ENCODE measurements around the gene ALPP. TPM values are rescaled to one million over a fixed set of nuclear protein-coding genes. Genes with fewer than 3 reads are reported as not detected.
"Not testable (repeated sequence)": the region's sequence is repeated elsewhere in the genome, so short reads cannot be mapped to it uniquely, and the experiment has no call there.

ALPP gene
- total and polyA plus RNA-seq, 2 donors (not counting 1 experiment from before 2014, with no cell fraction given) = not detected

GRCh38 chr2:232382331-232383225, 4.0 kb downstream of the ALPP start:
- no peak overlapping the region for H3K27ac ChIP-seq (ENCODE audit: low read length in 2 of 2)
- POLR2A ChIA-PET = no interaction called here
- no peak for ATAC-seq (ENCODE audit: low read depth)
- no peak overlapping the region for H3K4me2 ChIP-seq (replicated peaks; ENCODE audit: low read depth, low read length, poor library complexity, severe bottlenecking)
- H3K27ac Mint-ChIP-seq = no peak overlapping the region
- no peak overlapping the region for H2AFZ ChIP-seq (ENCODE audit: insufficient read depth, low read depth, low read length, poor library complexity, severe bottlenecking)
- peaks cover 19% of the 10 kb centered on the region for H3K4me1 Mint-ChIP-seq
- DNase-seq = no peak
- H3K9me3 ChIP-seq (ENCODE audit: control extremely low read depth in 1 of 3, control insufficient read depth in 2 of 3, insufficient read depth in 1 of 3, low read length in 2 of 3) = peaks cover 0 to 19% (median 0%) of the 10 kb centered on the region in 3 donors
- CTCF ChIA-PET = no interaction called here
- H3K27me3 Mint-ChIP-seq = peaks cover 19% of the 10 kb centered on the region
- 90% methylated on average over 12 of the region's 18 CpGs for WGBS (ENCODE audit: insufficient coverage)
- TF ChIP-seq CTCF (IDR thresholded peaks at IDR 0.05) (no peak), EZH2 (IDR thresholded peaks at IDR 0.05; ENCODE audit: borderline replicate concordance, insufficient read depth, low read depth, low read length, poor library complexity, severe bottlenecking) (no peak)
- no peaks in the 10 kb centered on the region for H4K20me1 ChIP-seq (ENCODE audit: control insufficient read depth, insufficient read depth, low read length, poor library complexity, severe bottlenecking)
- H3K27me3 ChIP-seq (replicated peaks in 1 of 4; ENCODE audit: control extremely low read depth in 1 of 4, control insufficient read depth in 3 of 4, insufficient read depth in 4 of 4, low read length in 3 of 4) = peaks cover 0 to 17% (median 3%) of the 10 kb centered on the region in 4 experiments
- no peak overlapping the region for H3K4me3 ChIP-seq (ENCODE audit: control extremely low read depth in 1 of 5, extremely low read depth in 1 of 5, insufficient read depth in 1 of 5, low read depth in 2 of 5, low read length in 4 of 5)
- H3K79me2 ChIP-seq (ENCODE audit: control insufficient read depth, insufficient read depth, low read length) = no peaks in the 10 kb centered on the region
- intact Hi-C loops (cut with micrococcal nuclease) = no loop called here
- H3K4me3 Mint-ChIP-seq = no peak overlapping the region
- H3K9ac ChIP-seq (ENCODE audit: low read length) = no peak overlapping the region
- peaks cover 11 to 15% of the 10 kb centered on the region in 2 donors for H3K4me1 ChIP-seq (ENCODE audit: control insufficient read depth in 2 of 2, insufficient read depth in 2 of 2, low read length in 2 of 2)
- H3K36me3 ChIP-seq (replicated peaks in 1 of 2; ENCODE audit: control extremely low read depth in 1 of 2, control insufficient read depth in 1 of 2, extremely low read depth in 1 of 2, insufficient read depth in 2 of 2, low read length in 1 of 2) = no peaks in the 10 kb centered on the region
- H3K9me3 Mint-ChIP-seq (ENCODE audit: insufficient read depth) = no peaks in the 10 kb centered on the region

DNA sequence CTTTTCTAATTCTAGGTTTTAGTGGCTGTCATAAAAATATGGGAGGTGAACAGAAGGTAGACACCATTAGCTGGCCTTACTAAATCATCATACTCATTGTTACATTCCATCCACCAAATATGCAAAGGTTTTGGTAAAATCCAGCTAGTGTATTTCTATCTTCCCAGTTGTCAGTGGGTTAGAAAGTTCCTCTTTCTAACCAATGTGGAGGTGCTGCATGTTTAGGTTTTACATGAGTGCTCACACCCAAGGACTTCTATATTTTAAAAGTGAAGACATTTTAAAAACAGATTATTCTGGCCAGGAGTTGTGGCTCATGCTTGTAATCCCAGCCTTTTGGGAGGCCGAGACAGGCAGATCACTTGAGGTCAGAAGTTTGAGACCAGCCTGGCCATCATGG, 5.9 kb downstream of the ALPP start:
- POLR2A ChIA-PET = no interaction called here
- no peak for TF ChIP-seq EZH2 (IDR thresholded peaks at IDR 0.05; ENCODE audit: borderline replicate concordance, insufficient read depth, low read depth, low read length, poor library complexity, severe bottlenecking)
- no peak for TF ChIP-seq CTCF (IDR thresholded peaks at IDR 0.05)
- H3K79me2 ChIP-seq (ENCODE audit: control insufficient read depth, insufficient read depth, low read length) = no peaks in the 10 kb centered on the region
- CTCF ChIA-PET = no interaction called here
- H3K27me3 Mint-ChIP-seq = peaks cover 24% of the 10 kb centered on the region
- no peak overlapping the region for H3K27ac ChIP-seq (ENCODE audit: low read length in 2 of 2)
- peaks cover 11 to 15% of the 10 kb centered on the region in 2 donors for H3K4me1 ChIP-seq (ENCODE audit: control insufficient read depth in 2 of 2, insufficient read depth in 2 of 2, low read length in 2 of 2)
- H3K9ac ChIP-seq (ENCODE audit: low read length) = no peak overlapping the region
- no peak overlapping the region for H3K27ac Mint-ChIP-seq
- H2AFZ ChIP-seq (ENCODE audit: insufficient read depth, low read depth, low read length, poor library complexity, severe bottlenecking) = no peak overlapping the region
- ATAC-seq (ENCODE audit: low read depth) (no peak), DNase-seq (no peak)
- no peaks in the 10 kb centered on the region for H3K36me3 ChIP-seq (replicated peaks in 1 of 2; ENCODE audit: control extremely low read depth in 1 of 2, control insufficient read depth in 1 of 2, extremely low read depth in 1 of 2, insufficient read depth in 2 of 2, low read length in 1 of 2)
- no peaks in the 10 kb centered on the region for H4K20me1 ChIP-seq (ENCODE audit: control insufficient read depth, insufficient read depth, low read length, poor library complexity, severe bottlenecking)
- peaks cover 19% of the 10 kb centered on the region for H3K4me1 Mint-ChIP-seq
- H3K9me3 ChIP-seq (ENCODE audit: control extremely low read depth in 1 of 3, control insufficient read depth in 2 of 3, insufficient read depth in 1 of 3, low read length in 2 of 3) = peaks cover 0 to 27% (median 0%) of the 10 kb centered on the region in 3 donors
- peaks cover 0 to 17% (median 3%) of the 10 kb centered on the region in 4 experiments for H3K27me3 ChIP-seq (replicated peaks in 1 of 4; ENCODE audit: control extremely low read depth in 1 of 4, control insufficient read depth in 3 of 4, insufficient read depth in 4 of 4, low read length in 3 of 4)
- H3K4me2 ChIP-seq (replicated peaks; ENCODE audit: low read depth, low read length, poor library complexity, severe bottlenecking) = no peak overlapping the region
- H3K4me3 ChIP-seq (ENCODE audit: control extremely low read depth in 1 of 5, extremely low read depth in 1 of 5, insufficient read depth in 1 of 5, low read depth in 2 of 5, low read length in 4 of 5) = no peak overlapping the region
- no peaks in the 10 kb centered on the region for H3K9me3 Mint-ChIP-seq (ENCODE audit: insufficient read depth)
- intact Hi-C loops (cut with micrococcal nuclease) = no loop called here
- H3K4me3 Mint-ChIP-seq = no peak overlapping the region
- 80% methylated on average over 1 of the region's 1 CpG for WGBS (ENCODE audit: insufficient coverage)

DNA sequence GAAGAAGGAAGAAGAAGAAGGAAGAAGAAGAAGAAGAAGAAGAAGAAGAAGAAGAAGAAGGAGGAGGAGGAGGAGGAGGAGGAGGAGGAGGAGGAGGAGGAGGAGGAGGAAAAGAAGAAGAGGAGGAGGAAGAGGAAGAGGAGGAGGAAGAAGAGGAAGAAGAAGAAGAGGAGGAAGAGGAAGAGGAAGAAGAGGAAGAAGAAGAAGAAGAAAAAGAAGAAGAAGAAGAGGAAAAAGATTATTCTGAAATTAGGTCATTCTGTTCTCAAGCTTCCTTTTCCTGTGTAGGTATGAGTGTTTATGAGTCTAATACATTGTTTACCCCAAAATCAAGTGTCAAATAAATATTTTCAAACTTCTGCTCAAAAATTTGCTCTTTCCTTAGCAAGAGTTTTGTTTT, 6.5 kb downstream of the ALPP start:
- H3K4me3 Mint-ChIP-seq; H3K4me2 ChIP-seq (replicated peaks; ENCODE audit: low read depth, low read length, poor library complexity, severe bottlenecking); POLR2A ChIA-PET; H2AFZ ChIP-seq (ENCODE audit: insufficient read depth, low read depth, low read length, poor library complexity, severe bottlenecking); H3K4me3 ChIP-seq (ENCODE audit: control extremely low read depth in 1 of 5, extremely low read depth in 1 of 5, insufficient read depth in 1 of 5, low read depth in 2 of 5, low read length in 4 of 5); H3K27ac Mint-ChIP-seq; DNase-seq; H3K9me3 Mint-ChIP-seq (ENCODE audit: insufficient read depth); ATAC-seq (ENCODE audit: low read depth); H3K27ac ChIP-seq (ENCODE audit: low read length in 2 of 2); H3K79me2 ChIP-seq (ENCODE audit: control insufficient read depth, insufficient read depth, low read length); H3K9ac ChIP-seq (ENCODE audit: low read length); intact Hi-C loops (cut with micrococcal nuclease); H4K20me1 ChIP-seq (ENCODE audit: control insufficient read depth, insufficient read depth, low read length, poor library complexity, severe bottlenecking); CTCF ChIA-PET; H3K36me3 ChIP-seq (replicated peaks in 1 of 2; ENCODE audit: control extremely low read depth in 1 of 2, control insufficient read depth in 1 of 2, extremely low read depth in 1 of 2, insufficient read depth in 2 of 2, low read length in 1 of 2): not testable (repeated sequence)
- Mint-ChIP-seq H3K27me3 (peaks cover 29% of the 10 kb centered on the region), H3K4me1 (peaks cover 19% of the 10 kb centered on the region)
- peaks cover 11 to 15% of the 10 kb centered on the region in 2 donors for H3K4me1 ChIP-seq (ENCODE audit: control insufficient read depth in 2 of 2, insufficient read depth in 2 of 2, low read length in 2 of 2)
- peaks cover 0 to 19% (median 3%) of the 10 kb centered on the region in 4 experiments for H3K27me3 ChIP-seq (replicated peaks in 1 of 4; ENCODE audit: control extremely low read depth in 1 of 4, control insufficient read depth in 3 of 4, insufficient read depth in 4 of 4, low read length in 3 of 4)
- H3K9me3 ChIP-seq (ENCODE audit: control extremely low read depth in 1 of 3, control insufficient read depth in 2 of 3, insufficient read depth in 1 of 3, low read length in 2 of 3) = peaks cover 0 to 27% (median 0%) of the 10 kb centered on the region in 3 donors
